Measurements from ENCODE around the gene PDE4A. TPM values are rescaled to one million over a fixed set of nuclear protein-coding genes. Genes with fewer than 3 reads are reported as not detected.

Gene PDE4A
- total and polyA plus RNA-seq, 4 donors, result 0.90 to 2.3 (median 1.3) TPM

DNA sequence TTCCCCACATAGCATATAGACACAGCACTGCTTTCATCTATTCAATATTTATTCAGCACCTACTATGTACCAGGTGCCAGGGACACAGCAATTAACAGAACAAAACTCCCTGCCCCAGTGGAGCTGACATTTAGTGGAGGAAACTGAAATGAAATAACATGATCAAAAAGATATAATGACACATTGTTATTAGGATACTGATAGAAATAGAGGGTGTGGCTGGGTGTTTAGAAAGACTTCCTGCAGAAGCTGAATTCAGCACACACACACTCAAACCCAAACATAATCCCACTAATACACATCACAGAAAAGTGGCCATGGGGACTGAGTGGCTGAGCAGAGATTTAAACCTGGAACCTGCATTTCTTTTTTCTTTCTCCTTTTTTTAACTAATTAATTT is 13.2 kb upstream of the PDE4A start:
- Histone ChIP-seq H3K27ac (ENCODE audit: low read depth in 1 of 2, low read length in 2 of 2) (no peak overlapping the region), H3K9me3 (ENCODE audit: control insufficient read depth in 4 of 4, low read length in 3 of 4) (no peaks in the 10 kb centered on the region), H3K4me1 (ENCODE audit: control insufficient read depth in 4 of 4, insufficient read depth in 4 of 4, low read length in 3 of 4) (peaks cover 2 to 21% (median 15%) of the 10 kb centered on the region in 4 donors), H3K4me3 (ENCODE audit: low read depth in 1 of 3, low read length in 3 of 3) (no peak overlapping the region), H3K27me3 (ENCODE audit: control insufficient read depth in 4 of 4, insufficient read depth in 4 of 4, low read length in 3 of 4) (no peaks in the 10 kb centered on the region), H3K36me3 (ENCODE audit: control insufficient read depth in 4 of 4, insufficient read depth in 3 of 4, low read depth in 1 of 4, low read length in 3 of 4) (no peaks in the 10 kb centered on the region), H3K9ac (ENCODE audit: low read depth in 1 of 2, low read length in 2 of 2) (no peak overlapping the region)
- no peak for DNase-seq (ENCODE audit: low spot score)
- TF ChIP-seq YY1 (IDR thresholded peaks at IDR 0.05), result no peak
- no peak for TF ChIP-seq EGR1 (IDR thresholded peaks at IDR 0.05; ENCODE audit: low read depth in 2 of 2)
- TF ChIP-seq HNF4A (conservative IDR thresholded peaks at IDR 0.05), result no peak
- TF ChIP-seq, protein P1, sequence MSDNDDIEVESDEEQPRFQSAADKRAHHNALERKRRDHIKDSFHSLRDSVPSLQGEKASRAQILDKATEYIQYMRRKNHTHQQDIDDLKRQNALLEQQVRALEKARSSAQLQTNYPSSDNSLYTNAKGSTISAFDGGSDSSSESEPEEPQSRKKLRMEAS (IDR thresholded peaks at IDR 0.05), result no peak
- TF ChIP-seq SP1 (IDR thresholded peaks at IDR 0.05), result no peak
- no peak for TF ChIP-seq TAF1 (conservative IDR thresholded peaks at IDR 0.05)
- TF ChIP-seq GABPA (IDR thresholded peaks at IDR 0.05 in 1 of 2, conservative IDR thresholded peaks at IDR 0.05 in 1 of 2), result no peak
- TF ChIP-seq FOXA1 (IDR thresholded peaks at IDR 0.05), result no peak
- TF ChIP-seq, protein P2, sequence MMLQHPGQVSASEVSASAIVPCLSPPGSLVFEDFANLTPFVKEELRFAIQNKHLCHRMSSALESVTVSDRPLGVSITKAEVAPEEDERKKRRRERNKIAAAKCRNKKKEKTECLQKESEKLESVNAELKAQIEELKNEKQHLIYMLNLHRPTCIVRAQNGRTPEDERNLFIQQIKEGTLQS (IDR thresholded peaks at IDR 0.05), result no peak
- TF ChIP-seq, protein P3, sequence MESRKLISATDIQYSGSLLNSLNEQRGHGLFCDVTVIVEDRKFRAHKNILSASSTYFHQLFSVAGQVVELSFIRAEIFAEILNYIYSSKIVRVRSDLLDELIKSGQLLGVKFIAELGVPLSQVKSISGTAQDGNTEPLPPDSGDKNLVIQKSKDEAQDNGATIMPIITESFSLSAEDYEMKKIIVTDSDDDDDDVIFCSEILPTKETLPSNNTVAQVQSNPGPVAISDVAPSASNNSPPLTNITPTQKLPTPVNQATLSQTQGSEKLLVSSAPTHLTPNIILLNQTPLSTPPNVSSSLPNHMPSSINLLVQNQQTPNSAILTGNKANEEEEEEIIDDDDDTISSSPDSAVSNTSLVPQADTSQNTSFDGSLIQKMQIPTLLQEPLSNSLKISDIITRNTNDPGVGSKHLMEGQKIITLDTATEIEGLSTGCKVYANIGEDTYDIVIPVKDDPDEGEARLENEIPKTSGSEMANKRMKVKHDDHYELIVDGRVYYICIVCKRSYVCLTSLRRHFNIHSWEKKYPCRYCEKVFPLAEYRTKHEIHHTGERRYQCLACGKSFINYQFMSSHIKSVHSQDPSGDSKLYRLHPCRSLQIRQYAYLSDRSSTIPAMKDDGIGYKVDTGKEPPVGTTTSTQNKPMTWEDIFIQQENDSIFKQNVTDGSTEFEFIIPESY (IDR thresholded peaks at IDR 0.05), result no peak
- TF ChIP-seq RXRA (IDR thresholded peaks at IDR 0.05), result no peak
- no peak for TF ChIP-seq HNF4G (IDR thresholded peaks at IDR 0.05)
- no peak for TF ChIP-seq REST (IDR thresholded peaks at IDR 0.05)
- TF ChIP-seq RAD21 (IDR thresholded peaks at IDR 0.05), result no peak
- no peak for TF ChIP-seq JUND (IDR thresholded peaks at IDR 0.05)
- TF ChIP-seq FOXA2 (IDR thresholded peaks at IDR 0.05), result no peak
- no peak for TF ChIP-seq CTCF (IDR thresholded peaks at IDR 0.05; ENCODE audit: low read depth, low read length, missing input control)
- no peak for TF ChIP-seq NR2F2 (IDR thresholded peaks at IDR 0.05)
